Transverse colon (tissue), 4 donors: ENCODE data around the gene PROX1. TPM values are rescaled to one million over a fixed set of nuclear protein-coding genes. Genes with fewer than 3 reads are reported as not detected.

Experiments
- DNase-seq: peaks from one replicate; pipeline ENCODE4 v3.0.0-alpha.2; 2019
- H3K27ac ChIP-seq, 4 donors: fragments of 200-600 bp; sonication (generic); 2 replicates each; pipeline ENCODE4 v1.5.1; 2016 to 2018; ENCODE audit warnings: inconsistent platforms in 4 of 4
- H3K27me3 ChIP-seq: fragments of 200-600 bp; sonication (generic); 2 replicates; pipeline ENCODE4 v1.5.1; 2017; ENCODE audit warnings: inconsistent platforms
- H3K36me3 ChIP-seq, 4 donors: fragments of 200-600 bp; sonication (generic); 2 replicates each; pipeline ENCODE4 v1.5.1; 2017 to 2019; ENCODE audit warnings: inconsistent platforms in 4 of 4
- H3K4me1 ChIP-seq, 4 donors: fragments of 200-600 bp; sonication (generic); 2 replicates each; pipeline ENCODE4 v1.5.1; 2017 to 2020; ENCODE audit warnings: inconsistent platforms in 4 of 4
- H3K4me3 ChIP-seq, 4 donors: fragments of 200-600 bp; sonication (generic); 1 replicate in 1 of 4; 2 replicates in 3 of 4; pipeline versions ENCODE4 v1.5.1 to v1.6.1; 2017 to 2019; ENCODE audit warnings: inconsistent platforms in 4 of 4
- H3K9me3 ChIP-seq, 2 donors: fragments of 200-600 bp; sonication (generic); 2 replicates each; pipeline ENCODE4 v1.5.1; 2017 to 2019; ENCODE audit warnings: inconsistent platforms in 2 of 2
- CTCF ChIP-seq, 5 experiments: fragments of 200-600 bp in 3 of 5; fragments of 450-650 bp in 2 of 5; sonication (generic) in 3 of 5; IDR thresholded peaks; 1 replicate in 2 of 5; 2 replicates in 3 of 5; pipeline ENCODE4 v1.5.1; 2016 to 2017; ENCODE audit warnings: antibody characterized with exemption in 5 of 5, inconsistent platforms in 3 of 5, mild to moderate bottlenecking in 2 of 5, moderate library complexity in 1 of 5
- EP300 ChIP-seq: sonication (generic); formaldehyde crosslinking; IDR thresholded peaks from one replicate; pipeline ENCODE4 v1.6.1; 2017; ENCODE audit warnings: antibody characterized with exemption, low read depth
- POLR2A ChIP-seq: fragments of 450-650 bp; IDR thresholded peaks from one replicate; pipeline ENCODE4 v1.6.1; 2016; ENCODE audit warnings: antibody characterized with exemption, mild to moderate bottlenecking, moderate library complexity
- POLR2AphosphoS5 ChIP-seq, 3 donors: sonication (generic); formaldehyde crosslinking; IDR thresholded peaks; one replicate each; pipeline ENCODE4 v1.6.1; 2016; ENCODE audit warnings: antibody characterized with exemption in 3 of 3
- WGBS, 2 donors: methylation state at CpG; one replicate each; pipeline ENCODE4 v1.1.5; 2018; ENCODE audit warnings: low coverage in 1 of 2; 5-methylcytosine and 5-hydroxymethylcytosine counted together
- in situ Hi-C, 4 donors: fragments of 200-750 bp; cut with MboI; loops; one replicate each; pipeline versions ENCODE4 v1.15.0 to v1.15.1; 2017; ENCODE audit warnings: low sequenced_read_pairs in 3 of 4, low pct_ligation_motif_present in 1 of 4, low pct_unique_long_range_greater_than_20kb in 1 of 4
- intact Hi-C: fragments of 100-400 bp; cut with DNase I; formaldehyde crosslinking; loops from one replicate; pipeline ENCODE4 v1.15.1; 2023; ENCODE audit warnings: low total_unique reads
- total RNA-seq, 4 donors: library from RNA; depleted of rRNA; stranded (reverse); fragments of >200 nt; gene quantifications; one replicate each; pipeline ENCODE4 v1.1.0, GENCODE V29; 2016

Gene PROX1
- total RNA-seq, 4 donors from 2014 or later, result 3.4 to 16.1 (median 8.0) TPM

- no peak overlapping the region for H3K4me3 ChIP-seq
- DNase-seq, result no peak
- H3K36me3 ChIP-seq, result no peaks in the 10 kb centered on the region
- no peaks in the 10 kb centered on the region for H3K9me3 ChIP-seq
- 50 to 66% methylated on average over 3 to 4 of the region's 4 CpGs for WGBS, 2 donors
- no peak overlapping the region for H3K27ac ChIP-seq
- peaks cover 88% of the 10 kb centered on the region for H3K27me3 ChIP-seq
- TF ChIP-seq POLR2AphosphoS5 (IDR thresholded peaks at IDR 0.05), result no peak
- no peak for TF ChIP-seq CTCF (IDR thresholded peaks at IDR 0.05)
- TF ChIP-seq POLR2A, result no peak
- peaks cover 14 to 23% (median 18%) of the 10 kb centered on the region in 4 donors for H3K4me1 ChIP-seq
- intact Hi-C loops, result no loop called here
- in situ Hi-C loops, result no loop called here
These were observed 6.9 kb upstream of the PROX1 start for GRCh38 chr1:213980906-213981305.

- Histone ChIP-seq H3K9me3 (no peaks in the 10 kb centered on the region), H3K4me1 (peaks cover 19 to 35% (median 27%) of the 10 kb centered on the region in 4 donors), H3K4me3 (peak overlapping the region in 2 of 4 donors; percentile 28 to 42), H3K27me3 (peaks cover 99% of the 10 kb centered on the region), H3K27ac (no peak overlapping the region), H3K36me3 (no peaks in the 10 kb centered on the region)
- DNase-seq, result no peak
- TF ChIP-seq POLR2A (no peak), POLR2AphosphoS5 (IDR thresholded peaks at IDR 0.05) (no peak), CTCF (IDR thresholded peaks at IDR 0.05) (no peak), EP300 (no peak)
- in situ Hi-C loops, result no loop called here
- intact Hi-C loops, result no loop called here
- 31 to 44% methylated on average over 5 to 8 of the region's 8 CpGs for WGBS, 2 donors
These were observed 5.5 kb upstream of the PROX1 start for GRCh38 chr1:213982289-213982671.

GRCh38 chr1:213982672-213983492 is 4.9 kb upstream of the PROX1 start:
- Histone ChIP-seq H3K36me3 (no peaks in the 10 kb centered on the region), H3K4me3 (peak overlapping the region; percentile 2 to 42 (median 22)), H3K27me3 (peaks cover 96% of the 10 kb centered on the region), H3K9me3 (no peaks in the 10 kb centered on the region), H3K4me1 (peaks cover 19 to 35% (median 28%) of the 10 kb centered on the region in 4 donors), H3K27ac (no peak overlapping the region)
- 3% methylated on average over 69 of the region's 79 CpGs; no CpG with 5 or more reads in 1 of the 2 donors for WGBS, 2 donors
- TF ChIP-seq EP300 (no peak), POLR2A (no peak), POLR2AphosphoS5 (IDR thresholded peaks at IDR 0.05) (no peak), CTCF (IDR thresholded peaks at IDR 0.05) (no peak)
- no peak for DNase-seq
- intact Hi-C loops (no loop called here), in situ Hi-C loops (no loop called here)

GRCh38 chr1:213983493-213984386 is 4.0 kb upstream of the PROX1 start:
- Histone ChIP-seq H3K27me3 (peaks cover 94% of the 10 kb centered on the region), H3K4me1 (peaks cover 19 to 41% (median 28%) of the 10 kb centered on the region in 4 donors), H3K27ac (no peak overlapping the region), H3K9me3 (no peaks in the 10 kb centered on the region), H3K36me3 (no peaks in the 10 kb centered on the region), H3K4me3 (peak overlapping the region in 1 of 4 donors; percentile 42)
- no peak for TF ChIP-seq POLR2A
- no peak for TF ChIP-seq EP300
- no peak for TF ChIP-seq CTCF (IDR thresholded peaks at IDR 0.05)
- TF ChIP-seq POLR2AphosphoS5 (IDR thresholded peaks at IDR 0.05), result no peak
- DNase-seq, result no peak
- intact Hi-C loops, result no loop called here
- in situ Hi-C loops, result no loop called here
- WGBS, 2 donors, result 59% methylated on average over 13 to 36 of the region's 36 CpGs
